Measurements from ENCODE around the gene STEAP4. TPM values are rescaled to one million over a fixed set of nuclear protein-coding genes. Genes with fewer than 3 reads are reported as not detected.

STEAP4 gene
- total RNA-seq, 1 experiment from 2014 or later = not detected

DNA sequence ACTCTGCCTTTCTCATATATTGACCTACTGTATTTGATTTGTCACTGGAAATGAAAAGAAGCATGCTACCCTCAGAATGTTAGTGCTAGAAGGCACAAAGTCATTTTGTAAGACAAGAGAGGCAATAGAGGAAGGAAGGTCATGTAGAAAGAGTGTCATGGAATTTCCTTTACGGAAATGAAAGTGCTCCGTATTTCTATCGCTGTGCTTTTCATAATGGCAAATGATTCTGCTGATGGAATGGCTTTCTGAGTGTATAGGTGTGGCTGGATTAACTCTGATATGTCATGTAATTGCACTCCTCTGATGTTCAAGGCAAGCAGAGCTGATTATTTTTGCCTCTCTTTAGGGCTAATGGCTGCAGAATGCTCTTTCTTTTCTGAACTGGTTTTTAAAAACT lies 15.5 kb upstream of the STEAP4 start:
- Histone ChIP-seq H4K20me1 (ENCODE audit: control insufficient read depth, insufficient read depth, insufficient read length) (no peaks in the 10 kb centered on the region), H3K27me3 (ENCODE audit: insufficient read depth, low read length) (no peaks in the 10 kb centered on the region), H4K91ac (ENCODE audit: insufficient read length, low read depth, low read length) (no peak overlapping the region), H2BK20ac (ENCODE audit: low read depth, low read length, poor library complexity, severe bottlenecking) (no peak overlapping the region), H3K79me1 (ENCODE audit: insufficient read depth, low read depth, low read length, poor library complexity, severe bottlenecking) (no peaks in the 10 kb centered on the region), H2BK120ac (ENCODE audit: low read depth, low read length, poor library complexity, severe bottlenecking) (no peak overlapping the region), H2AK5ac (ENCODE audit: insufficient read length, low read length) (no peak overlapping the region), H2BK5ac (ENCODE audit: insufficient read length, low read length) (no peak overlapping the region), H3K56ac (ENCODE audit: insufficient read length, low read depth, low read length) (no peak overlapping the region), H3K4ac (ENCODE audit: low read depth, low read length) (no peak overlapping the region), H3K9me3 (ENCODE audit: control insufficient read depth, low read depth, low read length) (no peaks in the 10 kb centered on the region), H3K18ac (ENCODE audit: insufficient read length, low read depth, low read length) (no peak overlapping the region), H3K27ac (ENCODE audit: insufficient read length, low read depth, low read length) (no peak overlapping the region), H3K4me1 (ENCODE audit: insufficient read depth, low read length) (no peaks in the 10 kb centered on the region), H3K9ac (ENCODE audit: extremely low read depth, insufficient read length, low read length) (no peak overlapping the region), H3T11ph (ENCODE audit: low read length) (no peak overlapping the region), H3K79me2 (ENCODE audit: insufficient read depth, low read length) (no peaks in the 10 kb centered on the region), H2AFZ (ENCODE audit: low read length) (no peak overlapping the region), H3K23ac (ENCODE audit: insufficient read length, low read depth, low read length) (no peak overlapping the region), H4K5ac (ENCODE audit: insufficient read length, low read depth, low read length) (no peak overlapping the region), H2BK12ac (ENCODE audit: insufficient read length, low read depth, low read length) (no peak overlapping the region), H2BK15ac (ENCODE audit: low read depth, low read length) (no peak overlapping the region), H3K4me2 (ENCODE audit: insufficient read depth, insufficient read length, low read length) (no peak overlapping the region), H3K23me2 (ENCODE audit: insufficient read length, low read depth, low read length, poor library complexity, severe bottlenecking) (no peaks in the 10 kb centered on the region), H3K14ac (ENCODE audit: insufficient read depth, low read length) (no peak overlapping the region), H4K8ac (replicated peaks; ENCODE audit: insufficient read length, low read depth, low read length) (no peak overlapping the region)
- H3K4me3 Mint-ChIP-seq = no peak overlapping the region
- H3K27me3 Mint-ChIP-seq (ENCODE audit: low read depth) = no peaks in the 10 kb centered on the region
- peaks cover 6 to 12% of the 10 kb centered on the region in 2 experiments for H3K4me1 Mint-ChIP-seq
- H3K36me3 Mint-ChIP-seq (ENCODE audit: insufficient read depth in 1 of 3, low read depth in 3 of 3) = no peaks in the 10 kb centered on the region
- TF ChIP-seq, protein P1, sequence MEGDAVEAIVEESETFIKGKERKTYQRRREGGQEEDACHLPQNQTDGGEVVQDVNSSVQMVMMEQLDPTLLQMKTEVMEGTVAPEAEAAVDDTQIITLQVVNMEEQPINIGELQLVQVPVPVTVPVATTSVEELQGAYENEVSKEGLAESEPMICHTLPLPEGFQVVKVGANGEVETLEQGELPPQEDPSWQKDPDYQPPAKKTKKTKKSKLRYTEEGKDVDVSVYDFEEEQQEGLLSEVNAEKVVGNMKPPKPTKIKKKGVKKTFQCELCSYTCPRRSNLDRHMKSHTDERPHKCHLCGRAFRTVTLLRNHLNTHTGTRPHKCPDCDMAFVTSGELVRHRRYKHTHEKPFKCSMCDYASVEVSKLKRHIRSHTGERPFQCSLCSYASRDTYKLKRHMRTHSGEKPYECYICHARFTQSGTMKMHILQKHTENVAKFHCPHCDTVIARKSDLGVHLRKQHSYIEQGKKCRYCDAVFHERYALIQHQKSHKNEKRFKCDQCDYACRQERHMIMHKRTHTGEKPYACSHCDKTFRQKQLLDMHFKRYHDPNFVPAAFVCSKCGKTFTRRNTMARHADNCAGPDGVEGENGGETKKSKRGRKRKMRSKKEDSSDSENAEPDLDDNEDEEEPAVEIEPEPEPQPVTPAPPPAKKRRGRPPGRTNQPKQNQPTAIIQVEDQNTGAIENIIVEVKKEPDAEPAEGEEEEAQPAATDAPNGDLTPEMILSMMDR (conservative IDR thresholded peaks at IDR 0.05) = no peak
- no CpG with 5 or more reads among the region's 3 CpGs for WGBS (ENCODE audit: extremely low coverage, insufficient read length, low lambda C conversion rate)
- no peak for DNase-seq
- H3K27ac Mint-ChIP-seq = no peak overlapping the region
- H3K9me3 Mint-ChIP-seq = no peaks in the 10 kb centered on the region
